B cell (primary cell): Measurements from ENCODE around the gene ACER2. TPM values are rescaled to one million over a fixed set of nuclear protein-coding genes. Genes with fewer than 3 reads are reported as not detected.

ENCODE experiments used
- ATAC-seq: fragments of 200-7000 bp; cut with Tn5 transposase; one replicate; pipeline ENCODE4 v1.10.0; 2021; ENCODE audit warnings: low read depth, mild to moderate bottlenecking, moderate number of reproducible peaks, moderate library complexity
- CTCF ChIA-PET: fragments of 350-600 bp; sonication (Branson Sonifier 250); formaldehyde crosslinking; loops from one replicate; lab custom pipeline; 2021; ENCODE audit warnings: antibody characterized with exemption, inconsistent platforms; lab: Charles Lee
- POLR2A ChIA-PET: fragments of 350-600 bp; sonication (Branson Sonifier 250); formaldehyde crosslinking; loops from one replicate; lab custom pipeline; 2021; ENCODE audit warnings: antibody characterized with exemption; lab: Charles Lee
- DNase-seq: peaks from one replicate; pipeline ENCODE4 v3.0.0; 2013
- H2AFZ ChIP-seq: 2 replicates; pipeline ENCODE4 v1.6.1; 2012; ENCODE audit warnings: mild to moderate bottlenecking, low read depth, low read length; ENCODE audit not compliant: insufficient read depth, poor library complexity, severe bottlenecking
- H3K27ac ChIP-seq, 2 donors: 1 replicate in 1 of 2; 2 replicates in 1 of 2; pipeline ENCODE4 v1.5.1; 2012 to 2013; ENCODE audit warnings: low read length in 2 of 2, mild to moderate bottlenecking in 2 of 2, moderate library complexity in 1 of 2
- H3K27me3 ChIP-seq, 4 experiments: fragments of 200-600 bp in 1 of 4; sonication (generic) in 1 of 4; replicated peaks in 1 of 4; 1 replicate in 2 of 4; 2 replicates in 2 of 4; pipeline versions ENCODE4 v1.6.1 to v1.7.0; 2013 to 2016; ENCODE audit warnings: low read length in 3 of 4, mild to moderate bottlenecking in 2 of 4, mixed read lengths in 1 of 4, moderate library complexity in 1 of 4; ENCODE audit not compliant: insufficient read depth in 4 of 4, control insufficient read depth in 3 of 4; ENCODE audit errors: control extremely low read depth in 1 of 4
- H3K36me3 ChIP-seq, 2 experiments: replicated peaks in 1 of 2; 1 replicate in 1 of 2; 2 replicates in 1 of 2; pipeline versions ENCODE4 v1.6.1 to v1.7.1; 2013; ENCODE audit warnings: low read length in 1 of 2; ENCODE audit not compliant: insufficient read depth in 2 of 2, control insufficient read depth in 1 of 2; ENCODE audit errors: control extremely low read depth in 1 of 2, extremely low read depth in 1 of 2
- H3K4me1 ChIP-seq, 2 donors: fragments of 200-600 bp in 1 of 2; sonication (generic) in 1 of 2; 1 replicate in 1 of 2; 2 replicates in 1 of 2; pipeline versions ENCODE4 v1.5.1 to v1.6.1; 2013 to 2017; ENCODE audit warnings: low read length in 2 of 2; ENCODE audit not compliant: control insufficient read depth in 2 of 2, insufficient read depth in 2 of 2
- H3K4me2 ChIP-seq: replicated peaks from 2 replicates; pipeline ENCODE3; 2012; ENCODE audit warnings: mild to moderate bottlenecking, low read depth, low read length; ENCODE audit not compliant: poor library complexity, severe bottlenecking
- H3K4me3 ChIP-seq, 5 experiments: fragments of 200-600 bp in 1 of 5; sonication (generic) in 1 of 5; 1 replicate in 3 of 5; 2 replicates in 2 of 5; pipeline versions ENCODE4 v1.5.1 to v1.7.0; 2011 to 2016; ENCODE audit warnings: low read length in 4 of 5, mild to moderate bottlenecking in 4 of 5, low read depth in 2 of 5, control low read depth in 1 of 5, moderate library complexity in 1 of 5; ENCODE audit not compliant: insufficient read depth in 1 of 5; ENCODE audit errors: control extremely low read depth in 1 of 5, extremely low read depth in 1 of 5
- H3K79me2 ChIP-seq: fragments of 200-600 bp; sonication (generic); one replicate; pipeline ENCODE4 v1.6.0; 2016; ENCODE audit warnings: low read length; ENCODE audit not compliant: control insufficient read depth, insufficient read depth
- H3K9ac ChIP-seq: fragments of 200-600 bp; sonication (generic); 2 replicates; pipeline ENCODE4 v1.6.1; 2017; ENCODE audit warnings: mild to moderate bottlenecking, low read length, moderate library complexity
- H3K9me3 ChIP-seq, 3 donors: one replicate each; pipeline versions ENCODE4 v1.6.1 to v1.7.1; 2013; ENCODE audit warnings: low read length in 2 of 3; ENCODE audit not compliant: control insufficient read depth in 2 of 3, insufficient read depth in 1 of 3; ENCODE audit errors: control extremely low read depth in 1 of 3
- H4K20me1 ChIP-seq: 2 replicates; pipeline ENCODE4 v1.6.0; 2012; ENCODE audit warnings: mild to moderate bottlenecking, low read length; ENCODE audit not compliant: insufficient read depth, control insufficient read depth, poor library complexity, severe bottlenecking
- H3K27ac Mint-ChIP-seq: one replicate; pipeline ENCODE4 v1.8.0; 2021; ENCODE audit warnings: mixed read lengths
- H3K27me3 Mint-ChIP-seq: one replicate; pipeline ENCODE4 v1.8.0; 2021; ENCODE audit warnings: mixed read lengths
- H3K4me1 Mint-ChIP-seq: one replicate; pipeline ENCODE4 v1.8.0; 2021; ENCODE audit warnings: mixed read lengths
- H3K4me3 Mint-ChIP-seq: one replicate; pipeline ENCODE4 v1.8.0; 2021; ENCODE audit warnings: mixed read lengths
- H3K9me3 Mint-ChIP-seq: one replicate; pipeline ENCODE4 v1.8.0; 2022; ENCODE audit warnings: mixed read lengths; ENCODE audit not compliant: insufficient read depth
- CTCF ChIP-seq: fragments of 200-600 bp; IDR thresholded peaks from one replicate; pipeline ENCODE4 v1.8.0; 2022; ENCODE audit warnings: antibody characterized with exemption, mild to moderate bottlenecking
- EZH2 ChIP-seq: IDR thresholded peaks from 2 replicates; pipeline ENCODE4 v1.6.1; 2012; ENCODE audit warnings: borderline replicate concordance, low read depth, mild to moderate bottlenecking, moderate library complexity, low read length; ENCODE audit not compliant: insufficient read depth, poor library complexity, severe bottlenecking
- WGBS: methylation state at CpG from one replicate; pipeline ENCODE4 v1.1.5; 2013; ENCODE audit warnings: missing lambda C conversion rate; ENCODE audit not compliant: insufficient coverage; 5-methylcytosine and 5-hydroxymethylcytosine counted together
- intact Hi-C: fragments of 100-400 bp; cut with micrococcal nuclease; formaldehyde crosslinking; loops from one replicate; pipeline ENCODE4 v1.10.0; 2022
- polyA plus RNA-seq: library from polyadenylated mRNA; depleted of rRNA; stranded (reverse); fragments of >200 nt; gene quantifications from 2 replicates; pipeline ENCODE4 v1.2.3, GENCODE V29; 2012
- total RNA-seq, 2 donors: library from RNA; stranded (reverse); fragments of 120-200 nt in 1 of 2; gene quantifications; 1 replicate in 1 of 2; 2 replicates in 1 of 2; pipeline versions ENCODE4 v1.2.3 to v1.2.4, GENCODE V29; 2013 to 2022

The ACER2 gene
- total and polyA plus RNA-seq, 2 donors (not counting 1 experiment from before 2014, with no cell fraction given): 1.1 to 5.5 TPM

- Mint-ChIP-seq H3K4me1 (peaks cover 40% of the 10 kb centered on the region), H3K27me3 (no peaks in the 10 kb centered on the region), H3K9me3 (peaks cover 2% of the 10 kb centered on the region), H3K27ac (peak overlapping the region; percentile 98), H3K4me3 (peak overlapping the region; percentile 98)
- H3K79me2 ChIP-seq: no peaks in the 10 kb centered on the region
- peak overlapping the region; percentile 87 to 93 for H3K27ac ChIP-seq
- no peaks in the 10 kb centered on the region for H3K9me3 ChIP-seq
- CTCF ChIA-PET: interaction anchor here (1.1 to 2.0 kb wide), 4 partner anchors 9 to 206 kb away, joined by 3 to 10 read pairs (median 4); no protein-coding TSS in a partner anchor
- DNase-seq (no peak), ATAC-seq (peak; percentile 41)
- peaks cover 19 to 20% of the 10 kb centered on the region in 2 donors for H3K4me1 ChIP-seq
- H3K27me3 ChIP-seq: no peaks in the 10 kb centered on the region
- H3K36me3 ChIP-seq: peaks cover 18 to 45% of the 10 kb centered on the region in 2 experiments
- H4K20me1 ChIP-seq: peaks cover 8% of the 10 kb centered on the region
- WGBS: under 1% methylated on average over 30 of the region's 30 CpGs
- peak overlapping the region; percentile 69 for H3K4me2 ChIP-seq
- intact Hi-C loops: loop anchor here (1.0 to 2.0 kb wide), 6 partner anchors 29 to 330 kb away; partner anchors contain the start of genes DENND4C, HAUS6, PLIN2 and RRAGA
- TF ChIP-seq CTCF (no peak), EZH2 (no peak)
- POLR2A ChIA-PET: interaction anchor here (0.8 to 2.3 kb wide), 7 partner anchors 9 to 331 kb away, joined by 3 to 12 read pairs (median 5); partner anchors contain the start of genes ACER2, DENND4C and RRAGA
- peak overlapping the region; percentile 88 for H2AFZ ChIP-seq
- peak overlapping the region; percentile 66 to 84 (median 81) for H3K4me3 ChIP-seq
- H3K9ac ChIP-seq: peak overlapping the region; percentile 83
Measured at GRCh38 chr9:19379697-19380046, 29.1 kb upstream of the ACER2 start.

GRCh38 chr9:19380826-19381075 is 28.1 kb upstream of the ACER2 start:
- ChIA-PET POLR2A (interaction anchor here (1.3 to 2.3 kb wide), 2 partner anchors 150 to 252 kb away, joined by 4 to 12 read pairs; partner anchors contain the start of gene DENND4C), CTCF (no interaction called here)
- no peaks in the 10 kb centered on the region for H3K27me3 ChIP-seq
- ATAC-seq (no peak), DNase-seq (no peak)
- peak overlapping the region; percentile 69 for H3K4me2 ChIP-seq
- peak overlapping the region; percentile 98 for H3K4me3 Mint-ChIP-seq
- peak overlapping the region; percentile 83 for H3K9ac ChIP-seq
- peak overlapping the region; percentile 88 for H2AFZ ChIP-seq
- intact Hi-C loops: loop anchor here (1.0 to 2.0 kb wide), 5 partner anchors 28 to 331 kb away; partner anchors contain the start of genes DENND4C, HAUS6, PLIN2 and RRAGA
- H3K27me3 Mint-ChIP-seq: no peaks in the 10 kb centered on the region
- H3K27ac ChIP-seq: peak overlapping the region; percentile 87 to 93
- 57% methylated on average over 4 of the region's 6 CpGs for WGBS
- H3K9me3 Mint-ChIP-seq: peaks cover 2% of the 10 kb centered on the region
- H3K4me3 ChIP-seq: peak overlapping the region; percentile 66 to 84 (median 81)
- peaks cover 12 to 35% of the 10 kb centered on the region in 2 experiments for H3K36me3 ChIP-seq
- H4K20me1 ChIP-seq: peaks cover 8% of the 10 kb centered on the region
- H3K27ac Mint-ChIP-seq: peak overlapping the region; percentile 98
- no peaks in the 10 kb centered on the region for H3K79me2 ChIP-seq
- H3K4me1 ChIP-seq: peaks cover 19 to 20% of the 10 kb centered on the region in 2 donors
- H3K9me3 ChIP-seq: no peaks in the 10 kb centered on the region
- peaks cover 40% of the 10 kb centered on the region for H3K4me1 Mint-ChIP-seq
- TF ChIP-seq CTCF (no peak), EZH2 (no peak)
